ENCODE results near the gene GNAS.

DNA sequence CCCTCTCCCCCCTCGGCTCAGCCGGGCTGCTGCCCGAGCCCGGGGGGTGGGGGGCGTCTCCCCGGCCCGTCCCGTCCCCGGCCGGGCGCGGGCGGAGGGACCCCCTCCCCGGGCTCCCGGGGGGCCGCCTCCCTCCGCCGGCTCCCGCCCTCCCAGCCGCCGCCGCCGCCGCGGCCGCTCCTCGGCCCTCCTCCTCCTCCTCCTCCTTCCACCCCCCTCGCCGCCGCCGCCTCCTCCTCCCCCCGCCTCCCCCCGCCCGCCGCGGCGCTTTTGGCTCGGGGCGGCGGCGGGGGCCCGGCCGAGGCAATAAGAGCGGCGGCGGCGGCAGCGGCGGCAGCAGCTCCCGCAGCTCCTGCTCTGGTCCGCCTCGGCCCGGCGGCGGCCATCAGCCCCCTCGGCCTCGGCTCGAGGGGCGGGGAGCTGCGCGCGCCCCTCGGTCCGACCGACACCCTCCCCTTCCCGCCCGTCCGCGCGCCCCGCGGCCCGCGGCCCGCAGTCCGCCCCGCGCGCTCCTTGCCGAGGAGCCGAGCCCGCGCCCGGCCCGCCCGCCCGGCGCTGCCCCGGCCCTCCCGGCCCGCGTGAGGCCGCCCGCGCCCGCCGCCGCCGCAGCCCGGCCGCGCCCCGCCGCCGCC is 38.7 kb downstream of the GNAS start:
- TF ChIP-seq CTCF (IDR thresholded peaks at IDR 0.05; ENCODE audit: insufficient read depth, low read depth, low read length) = no peak
- TF ChIP-seq EZH2 (IDR thresholded peaks at IDR 0.05; ENCODE audit: insufficient read depth, low read length) = no peak
